ENCODE measurements around the gene GHR. TPM values are rescaled to one million over a fixed set of nuclear protein-coding genes. Genes with fewer than 3 reads are reported as not detected.

The GHR gene
- total and polyA plus RNA-seq, 10 of the 15 experiments (the other 5 are each of a cell fraction or from before 2014, with no cell fraction given) = 0.23 to 10.2 (median 0.48) TPM

DNA sequence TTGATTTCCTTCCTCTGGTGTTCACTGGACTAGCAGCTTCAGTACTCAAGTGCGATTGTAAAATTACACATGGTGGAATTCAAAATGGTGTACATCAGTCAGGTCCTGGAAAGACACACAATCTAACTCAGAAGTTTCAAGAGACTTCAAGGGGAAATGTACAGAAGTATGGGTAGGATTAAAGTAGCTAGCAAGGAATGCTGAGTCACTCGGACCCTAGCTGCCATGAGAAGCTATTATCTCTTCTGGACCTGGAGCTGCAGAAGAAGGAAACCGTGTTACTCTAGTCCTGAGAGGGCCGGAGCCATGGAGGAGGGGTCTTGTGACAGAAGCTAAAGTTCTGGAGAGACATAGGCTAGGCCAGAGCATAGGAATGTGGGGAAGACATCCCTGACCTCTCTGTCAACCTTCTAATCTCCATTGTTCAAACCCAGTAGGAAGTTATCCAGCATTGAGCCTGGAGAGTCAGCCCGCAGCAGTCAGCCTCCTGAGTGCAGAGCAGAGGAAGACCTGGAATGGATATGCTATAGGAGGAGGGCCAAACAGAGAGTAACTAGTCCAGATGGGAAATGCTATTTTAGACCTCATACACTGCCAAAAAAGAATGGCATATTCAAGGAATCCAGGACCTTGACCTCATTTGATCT, 84.3 kb downstream of the GHR start (continued):
- TF ChIP-seq, protein P1, sequence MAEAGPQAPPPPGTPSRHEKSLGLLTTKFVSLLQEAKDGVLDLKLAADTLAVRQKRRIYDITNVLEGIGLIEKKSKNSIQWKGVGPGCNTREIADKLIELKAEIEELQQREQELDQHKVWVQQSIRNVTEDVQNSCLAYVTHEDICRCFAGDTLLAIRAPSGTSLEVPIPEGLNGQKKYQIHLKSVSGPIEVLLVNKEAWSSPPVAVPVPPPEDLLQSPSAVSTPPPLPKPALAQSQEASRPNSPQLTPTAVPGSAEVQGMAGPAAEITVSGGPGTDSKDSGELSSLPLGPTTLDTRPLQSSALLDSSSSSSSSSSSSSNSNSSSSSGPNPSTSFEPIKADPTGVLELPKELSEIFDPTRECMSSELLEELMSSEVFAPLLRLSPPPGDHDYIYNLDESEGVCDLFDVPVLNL (IDR thresholded peaks at IDR 0.05; ENCODE audit: low read depth, low read length) = no peak
- TF ChIP-seq ZNF274 (IDR thresholded peaks at IDR 0.05; ENCODE audit: insufficient read depth, insufficient read length) = no peak
- no peak for TF ChIP-seq SMAD5 (IDR thresholded peaks at IDR 0.05; ENCODE audit: low read depth)

DNA sequence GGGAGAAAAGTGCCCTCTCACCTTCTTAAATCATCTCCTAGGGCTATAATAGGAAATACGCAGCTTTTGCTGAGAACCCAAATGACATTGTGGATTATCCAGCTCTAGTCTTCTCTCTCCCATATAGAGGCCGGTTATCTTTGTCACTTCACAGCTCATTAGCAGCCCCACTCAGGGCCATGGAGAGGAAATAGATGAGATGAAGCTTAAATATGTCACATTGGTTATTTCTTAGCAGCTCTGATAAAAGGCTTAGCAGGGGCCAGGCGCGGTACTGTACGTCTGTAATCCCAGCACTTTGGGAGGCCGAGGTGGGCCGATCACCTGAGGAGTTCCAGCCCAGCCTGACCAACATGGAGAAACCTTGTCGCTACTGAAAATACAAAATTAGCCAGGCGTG, 90.0 kb downstream of the GHR start:
- no peak overlapping the region for H2AFZ ChIP-seq (ENCODE audit: control insufficient read depth, low read depth, low read length)
- ATAC-seq (no peak), FAIRE-seq (no peak), DNase-seq (ENCODE audit: low read depth, low spot score) (no peak)
- ChIA-PET POLR2A (no interaction called here), CTCF (interaction anchor here (1.1 to 3.6 kb wide), 8 partner anchors 9 to 376 kb away, joined by 3 to 28 read pairs (median 4); partner anchors contain the start of gene GHR), RAD21 (ENCODE audit: unreplicated experiment) (interaction anchor here (0.7 to 1.7 kb wide), 6 partner anchors 12 to 70 kb away, joined by 3 to 6 read pairs (median 3); no protein-coding TSS in a partner anchor), SMC1A (ENCODE audit: uncharacterized antibody, unreplicated experiment) (interaction anchor here (0.7 to 2.4 kb wide), 8 partner anchors 9 to 376 kb away, joined by 3 to 14 read pairs (median 5); partner anchors contain the start of gene GHR)
- in situ Hi-C loops (cut with MboI) = no loop called here
- no peak overlapping the region for H3K4me3 ChIP-seq
- H3K27ac ChIP-seq (ENCODE audit: control insufficient read depth, insufficient read depth) = no peak overlapping the region
- no peaks in the 10 kb centered on the region for H3K9me3 ChIP-seq (replicated peaks; ENCODE audit: control insufficient read depth, insufficient read depth, low read length)
- no peaks in the 10 kb centered on the region for H3K27me3 ChIP-seq (replicated peaks in 1 of 2; ENCODE audit: control insufficient read depth in 2 of 2, insufficient read depth in 2 of 2, low read length in 1 of 2)
- H3K4me2 ChIP-seq (ENCODE audit: control insufficient read depth, insufficient read depth) = no peak overlapping the region
- no peaks in the 10 kb centered on the region for H3K4me1 ChIP-seq (ENCODE audit: control insufficient read depth, insufficient read depth, low read length)
- intact Hi-C loops (cut with micrococcal nuclease; ENCODE audit: unreplicated experiment) = no loop called here
- BruUV-seq (replicated peaks) = no TSS peak
- WGBS (ENCODE audit: insufficient coverage, insufficient replicate concordance, low lambda C conversion rate, missing lambda C conversion rate) = 42% methylated on average over 9 of the region's 9 CpGs
- H3K9ac ChIP-seq (ENCODE audit: control insufficient read depth, insufficient read depth, low read length) = no peak overlapping the region
- no peaks in the 10 kb centered on the region for H3K36me3 ChIP-seq (ENCODE audit: control insufficient read depth in 2 of 2, insufficient read depth in 2 of 2, low read length in 1 of 2)
- H4K20me1 ChIP-seq (ENCODE audit: control insufficient read depth, insufficient read depth) = no peaks in the 10 kb centered on the region
- H3K79me2 ChIP-seq (ENCODE audit: control insufficient read depth, insufficient read depth, low read length) = no peaks in the 10 kb centered on the region
- TF ChIP-seq TCF7 (IDR thresholded peaks at IDR 0.05; ENCODE audit: borderline replicate concordance) (no peak), ASH2L (IDR thresholded peaks at IDR 0.05; ENCODE audit: borderline replicate concordance, low read depth) (no peak), RBBP5 (conservative IDR thresholded peaks at IDR 0.05) (no peak), CHD2 (IDR thresholded peaks at IDR 0.05; ENCODE audit: borderline replicate concordance, low read depth, low read length) (no peak), GATAD2B (conservative IDR thresholded peaks at IDR 0.05; ENCODE audit: low read depth) (no peak), CBX5 (IDR thresholded peaks at IDR 0.05; ENCODE audit: low read depth) (no peak), YY1 (IDR thresholded peaks at IDR 0.05; ENCODE audit: low read depth, low read length) (no peak), RAD21 (IDR thresholded peaks at IDR 0.05; ENCODE audit: insufficient read depth, low read depth, low read length) (no peak), NR2F1 (conservative IDR thresholded peaks at IDR 0.05) (no peak), CEBPB (IDR thresholded peaks at IDR 0.05; ENCODE audit: borderline replicate concordance in 1 of 2, low read depth in 2 of 2, low read length in 2 of 2) (no peak)
- TF ChIP-seq, protein P2, sequence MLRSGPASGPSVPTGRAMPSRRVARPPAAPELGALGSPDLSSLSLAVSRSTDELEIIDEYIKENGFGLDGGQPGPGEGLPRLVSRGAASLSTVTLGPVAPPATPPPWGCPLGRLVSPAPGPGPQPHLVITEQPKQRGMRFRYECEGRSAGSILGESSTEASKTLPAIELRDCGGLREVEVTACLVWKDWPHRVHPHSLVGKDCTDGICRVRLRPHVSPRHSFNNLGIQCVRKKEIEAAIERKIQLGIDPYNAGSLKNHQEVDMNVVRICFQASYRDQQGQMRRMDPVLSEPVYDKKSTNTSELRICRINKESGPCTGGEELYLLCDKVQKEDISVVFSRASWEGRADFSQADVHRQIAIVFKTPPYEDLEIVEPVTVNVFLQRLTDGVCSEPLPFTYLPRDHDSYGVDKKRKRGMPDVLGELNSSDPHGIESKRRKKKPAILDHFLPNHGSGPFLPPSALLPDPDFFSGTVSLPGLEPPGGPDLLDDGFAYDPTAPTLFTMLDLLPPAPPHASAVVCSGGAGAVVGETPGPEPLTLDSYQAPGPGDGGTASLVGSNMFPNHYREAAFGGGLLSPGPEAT (IDR thresholded peaks at IDR 0.05; ENCODE audit: low read depth) = no peak
- TF ChIP-seq, protein P3, sequence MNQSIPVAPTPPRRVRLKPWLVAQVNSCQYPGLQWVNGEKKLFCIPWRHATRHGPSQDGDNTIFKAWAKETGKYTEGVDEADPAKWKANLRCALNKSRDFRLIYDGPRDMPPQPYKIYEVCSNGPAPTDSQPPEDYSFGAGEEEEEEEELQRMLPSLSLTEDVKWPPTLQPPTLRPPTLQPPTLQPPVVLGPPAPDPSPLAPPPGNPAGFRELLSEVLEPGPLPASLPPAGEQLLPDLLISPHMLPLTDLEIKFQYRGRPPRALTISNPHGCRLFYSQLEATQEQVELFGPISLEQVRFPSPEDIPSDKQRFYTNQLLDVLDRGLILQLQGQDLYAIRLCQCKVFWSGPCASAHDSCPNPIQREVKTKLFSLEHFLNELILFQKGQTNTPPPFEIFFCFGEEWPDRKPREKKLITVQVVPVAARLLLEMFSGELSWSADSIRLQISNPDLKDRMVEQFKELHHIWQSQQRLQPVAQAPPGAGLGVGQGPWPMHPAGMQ (IDR thresholded peaks at IDR 0.05; ENCODE audit: borderline replicate concordance) = no peak
- TF ChIP-seq, protein P4, sequence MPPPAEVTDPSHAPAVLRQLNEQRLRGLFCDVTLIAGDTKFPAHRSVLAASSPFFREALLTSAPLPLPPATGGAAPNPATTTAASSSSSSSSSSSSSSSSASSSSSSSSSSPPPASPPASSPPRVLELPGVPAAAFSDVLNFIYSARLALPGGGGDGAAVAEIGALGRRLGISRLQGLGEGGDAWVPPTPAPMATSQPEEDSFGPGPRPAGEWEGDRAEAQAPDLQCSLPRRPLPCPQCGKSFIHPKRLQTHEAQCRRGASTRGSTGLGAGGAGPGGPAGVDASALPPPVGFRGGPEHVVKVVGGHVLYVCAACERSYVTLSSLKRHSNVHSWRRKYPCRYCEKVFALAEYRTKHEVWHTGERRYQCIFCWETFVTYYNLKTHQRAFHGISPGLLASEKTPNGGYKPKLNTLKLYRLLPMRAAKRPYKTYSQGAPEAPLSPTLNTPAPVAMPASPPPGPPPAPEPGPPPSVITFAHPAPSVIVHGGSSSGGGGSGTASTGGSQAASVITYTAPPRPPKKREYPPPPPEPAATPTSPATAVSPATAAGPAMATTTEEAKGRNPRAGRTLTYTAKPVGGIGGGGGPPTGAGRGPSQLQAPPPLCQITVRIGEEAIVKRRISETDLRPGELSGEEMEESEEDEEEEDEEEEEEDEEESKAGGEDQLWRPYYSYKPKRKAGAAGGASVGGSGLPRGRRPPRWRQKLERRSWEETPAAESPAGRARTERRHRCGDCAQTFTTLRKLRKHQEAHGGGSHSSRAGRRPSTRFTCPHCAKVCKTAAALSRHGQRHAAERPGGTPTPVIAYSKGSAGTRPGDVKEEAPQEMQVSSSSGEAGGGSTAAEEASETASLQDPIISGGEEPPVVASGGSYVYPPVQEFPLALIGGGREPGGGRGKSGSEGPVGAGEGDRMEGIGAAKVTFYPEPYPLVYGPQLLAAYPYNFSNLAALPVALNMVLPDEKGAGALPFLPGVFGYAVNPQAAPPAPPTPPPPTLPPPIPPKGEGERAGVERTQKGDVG (CRISPR knock-in tag; IDR thresholded peaks at IDR 0.05) = no peak

Measured in GM12878 (cell line).